Activated T-cell treated with anti-CD3 and anti-CD28 coated beads for 4 hours (primary cell): Measurements from ENCODE around the gene GALNT7.

ENCODE experiments used
- DNase-seq: peaks from one replicate; pipeline ENCODE4 v3.0.0-alpha.2; 2020

Gene GALNT7

GRCh38 chr4:173365359-173365996, 196.9 kb downstream of the GALNT7 start:
- no peak for DNase-seq

- no peak for DNase-seq
These were observed 198.7 kb downstream of the GALNT7 start for GRCh38 chr4:173367285-173367684.

- no peak for DNase-seq
These were observed 199.3 kb downstream of the GALNT7 start for GRCh38 chr4:173367946-173368345.

GRCh38 chr4:173370130-173370476, 201.5 kb downstream of the GALNT7 start:
- no peak for DNase-seq

GRCh38 chr4:173370477-173371291, 202.1 kb downstream of the GALNT7 start, which contains the start of gene SAP30:
TSS of gene SAP30 (plus strand) at chr4:173370954. CDS start at chr4:173371183, 229 bp downstream.
- DNase-seq, result peak; percentile 95

- DNase-seq, result peak; percentile 11
These were observed 202.9 kb downstream of the GALNT7 start for GRCh38 chr4:173371292-173372192.
